KG1 (cell line): ENCODE measurements around the gene CFL1.

Source experiments
- DNase-seq: peaks from one replicate; lab custom pipeline; 2025; lab: John Stamatoyannopoulos, UW

The CFL1 gene

GRCh38 chr11:65887723-65888162 lies 29.8 kb upstream of the CFL1 start:
- DNase-seq, result no peak

GRCh38 chr11:65886826-65887722 lies 29.1 kb upstream of the CFL1 start:
- no peak for DNase-seq

- no peak for DNase-seq
Measured at GRCh38 chr11:65885808-65886536, 28.0 kb upstream of the CFL1 start.

- DNase-seq, result no peak
Measured at GRCh38 chr11:65885231-65885630, 27.3 kb upstream of the CFL1 start.

GRCh38 chr11:65884716-65885092 lies 26.7 kb upstream of the CFL1 start:
- peak; percentile 70 for DNase-seq

GRCh38 chr11:65883786-65884715 lies 26.1 kb upstream of the CFL1 start:
- no peak for DNase-seq

- DNase-seq, result no peak
Measured at GRCh38 chr11:65883058-65883761, 25.2 kb upstream of the CFL1 start.

- DNase-seq, result no peak
Measured at GRCh38 chr11:65882120-65883057, 24.4 kb upstream of the CFL1 start.

GRCh38 chr11:65880844-65881421 lies 23.0 kb upstream of the CFL1 start:
- DNase-seq, result no peak

GRCh38 chr11:65880027-65880426 lies 22.0 kb upstream of the CFL1 start:
- DNase-seq, result no peak

GRCh38 chr11:65879617-65880016 lies 21.6 kb upstream of the CFL1 start, which contains the start of gene CTSW:
Gene CTSW, plus strand, starts transcription at chr11:65879837. Its CDS starts 18 bp downstream, at chr11:65879855.
- DNase-seq, result no peak

GRCh38 chr11:65873318-65874156 lies 15.6 kb upstream of the CFL1 start:
- DNase-seq, result peak; percentile 83

GRCh38 chr11:65872586-65873317 lies 14.8 kb upstream of the CFL1 start, which contains the start of gene EFEMP2:
Gene EFEMP2, minus strand, starts transcription at chr11:65872800. Its CDS starts 446 bp downstream, at chr11:65872354.
- no peak for DNase-seq

GRCh38 chr11:65871811-65872548 lies 14.0 kb upstream of the CFL1 start:
- DNase-seq, result no peak

GRCh38 chr11:65870706-65871681 lies 13.0 kb upstream of the CFL1 start:
- no peak for DNase-seq

- DNase-seq, result no peak
Measured at GRCh38 chr11:65870307-65870658, 12.3 kb upstream of the CFL1 start.
